Cortex of kidney (tissue), 1 donor: Measurements from ENCODE around the gene CDKN2AIPNL.
"Not testable (repeated sequence)": the region's sequence is repeated elsewhere in the genome, so short reads cannot be mapped to it uniquely, and the experiment has no call there.

ENCODE experiments used
- DNase-seq: peaks from one replicate; lab custom pipeline; 2025; lab: John Stamatoyannopoulos, UW

The CDKN2AIPNL gene

DNA sequence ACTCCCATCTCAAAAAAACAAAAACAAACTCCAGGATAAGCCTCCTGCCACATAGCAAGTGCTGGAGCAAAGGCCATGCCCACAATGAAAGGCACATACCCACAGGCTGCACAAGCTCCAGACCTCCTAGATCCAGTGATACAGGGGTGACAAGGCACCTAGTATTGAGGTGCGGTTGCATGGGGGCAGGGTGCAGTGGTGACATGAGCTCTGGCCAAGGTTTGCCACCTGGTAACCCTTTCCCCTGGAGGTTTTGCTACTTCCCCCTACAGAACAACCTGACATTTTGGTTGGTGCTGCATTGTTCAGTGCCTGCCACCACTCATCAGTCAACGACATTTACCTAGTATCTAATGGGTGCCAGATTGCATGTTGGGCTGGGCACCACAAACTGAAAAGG, 14.5 kb downstream of the CDKN2AIPNL start:
- DNase-seq: no peak

DNA sequence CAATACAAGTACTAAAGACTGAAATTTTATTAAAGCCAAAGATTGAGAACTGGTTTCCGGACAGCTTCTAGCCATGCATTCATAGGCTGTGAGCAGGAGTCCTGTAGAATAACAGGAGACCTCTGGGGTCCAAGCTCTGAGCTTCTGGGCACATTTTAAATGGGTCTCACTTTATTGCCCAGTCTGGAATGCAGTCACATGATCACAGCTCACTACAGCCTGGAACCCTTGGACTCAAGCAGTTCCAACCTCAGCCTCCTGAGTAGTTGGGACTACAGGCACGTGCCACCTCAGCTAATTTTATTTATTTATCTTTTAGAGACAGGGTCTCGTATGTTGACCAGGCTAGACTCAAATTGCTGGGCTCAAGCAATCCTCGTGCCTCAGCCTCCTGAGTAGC, 15.4 kb downstream of the CDKN2AIPNL start:
- no peak for DNase-seq

DNA sequence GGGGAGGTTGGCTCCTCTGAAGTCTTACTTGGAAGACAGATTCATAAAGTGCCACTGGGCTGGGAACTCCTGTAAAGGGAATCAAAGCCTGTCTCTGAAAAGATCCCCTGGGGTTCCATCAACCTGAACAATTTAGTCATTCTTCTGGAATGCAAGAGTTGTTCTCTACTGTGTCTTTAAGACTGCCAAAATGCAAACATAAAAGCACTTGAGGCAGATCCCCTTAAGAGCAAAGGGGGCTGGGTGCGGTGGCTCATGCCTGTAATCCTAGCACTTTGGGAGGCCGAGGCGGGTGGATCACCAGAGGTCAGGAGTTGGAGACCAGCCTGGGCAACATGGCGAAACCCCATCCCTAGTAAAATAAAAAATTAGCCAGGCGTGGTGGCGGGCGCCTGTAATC, 16.7 kb downstream of the CDKN2AIPNL start:
- DNase-seq: no peak

- no peak for DNase-seq
Observed at GRCh38 chr5:134392301-134392700, 19.4 kb downstream of the CDKN2AIPNL start.

GRCh38 chr5:134387443-134387842, 24.2 kb downstream of the CDKN2AIPNL start:
- DNase-seq: no peak

GRCh38 chr5:134383980-134384697, 27.5 kb downstream of the CDKN2AIPNL start:
- DNase-seq: no peak

GRCh38 chr5:134382204-134382603, 29.5 kb downstream of the CDKN2AIPNL start:
- DNase-seq: not testable (repeated sequence)

DNA sequence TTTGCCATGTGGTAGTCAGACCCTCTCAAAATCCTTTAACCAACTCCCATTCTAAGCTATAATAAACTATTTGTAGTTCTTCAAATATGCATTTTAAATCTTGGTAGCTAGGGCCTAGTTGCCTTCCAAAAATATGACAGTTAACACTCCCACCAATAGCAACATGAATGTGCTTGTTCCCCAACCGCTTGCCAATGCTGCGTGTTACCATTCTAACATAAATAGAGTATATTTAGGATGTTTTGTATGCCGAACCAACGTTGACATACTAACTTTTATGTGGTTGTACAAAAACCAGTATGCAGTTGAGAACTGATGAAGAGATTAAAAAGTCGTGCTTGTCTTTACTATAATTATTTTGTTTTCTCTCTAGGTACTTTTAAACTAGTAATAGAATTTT, 31.3 kb downstream of the CDKN2AIPNL start:
- no peak for DNase-seq

DNA sequence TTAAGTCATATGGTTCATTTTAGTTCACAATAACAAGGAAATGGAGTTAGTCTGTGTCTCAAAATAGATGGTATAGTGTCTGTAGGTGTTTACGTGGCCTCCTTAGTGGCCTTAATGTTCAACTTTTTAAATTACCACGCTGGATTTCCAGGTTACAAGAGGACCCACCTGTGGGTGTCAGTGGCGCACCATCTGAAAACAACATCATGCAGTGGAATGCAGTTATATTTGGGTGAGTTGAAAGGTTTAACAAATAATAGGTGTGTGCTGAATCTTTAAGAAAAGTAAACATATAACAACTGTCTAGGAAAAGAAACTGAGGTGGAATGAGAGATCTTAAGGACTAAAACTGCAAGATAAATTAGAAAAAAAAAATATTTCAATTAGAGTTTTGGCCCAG, 37.4 kb downstream of the CDKN2AIPNL start:
- no peak for DNase-seq

- not testable (repeated sequence) for DNase-seq
Observed at GRCh38 chr5:134373633-134374032, 38.0 kb downstream of the CDKN2AIPNL start.

DNA sequence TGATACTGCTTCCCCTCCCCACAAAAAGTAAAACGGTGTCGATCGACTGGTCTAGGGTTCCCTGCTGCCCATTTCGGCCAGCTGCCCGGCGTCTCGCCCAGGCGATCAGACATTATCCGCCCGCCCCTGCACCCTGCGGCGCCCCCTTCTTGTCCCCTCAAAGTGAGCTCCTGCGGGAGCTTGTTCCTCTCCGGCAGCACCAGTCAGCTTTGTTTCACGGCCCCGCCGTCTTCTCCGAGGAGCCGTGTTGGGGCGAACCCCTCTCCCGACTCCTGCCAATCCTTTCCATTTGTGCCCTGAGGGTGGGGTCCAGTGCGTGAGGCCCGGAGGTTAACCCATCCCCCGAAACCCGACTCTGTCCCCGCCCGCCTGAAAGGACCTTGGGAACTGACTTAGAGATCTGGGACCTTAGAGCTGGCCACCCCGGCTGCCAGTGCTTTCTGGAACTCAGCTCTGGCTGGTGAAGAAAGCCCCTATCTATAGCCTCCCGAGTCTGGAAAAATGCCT, 39.8 kb downstream of the CDKN2AIPNL start:
- no peak for DNase-seq

GRCh38 chr5:134370871-134371833, 40.5 kb downstream of the CDKN2AIPNL start, which contains the start of gene UBE2B:
TSS of gene UBE2B (plus strand) at chr5:134371569. CDS start at chr5:134371596, 27 bp downstream.
- peak; percentile 59 for DNase-seq

- no peak for DNase-seq
Observed at GRCh38 chr5:134370311-134370870, 41.3 kb downstream of the CDKN2AIPNL start.

DNA sequence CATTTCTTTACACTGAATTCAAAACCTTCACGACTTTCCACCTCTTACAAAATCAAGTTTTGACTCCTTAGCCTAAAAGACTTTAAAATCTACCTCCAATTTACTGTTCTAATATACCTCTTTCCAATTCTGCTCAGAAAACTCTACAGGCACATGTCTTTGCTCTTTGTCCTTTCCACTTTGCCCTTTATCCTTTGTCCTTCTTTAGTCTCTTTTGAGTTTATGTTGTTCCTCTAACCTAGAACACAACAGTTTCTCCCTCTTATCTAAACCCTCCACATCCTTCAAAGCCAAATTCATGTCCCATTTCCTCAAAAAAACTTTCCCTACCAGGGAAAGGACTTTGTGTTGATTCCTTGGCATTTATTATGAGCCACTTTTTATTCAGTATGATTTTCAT, 46.1 kb downstream of the CDKN2AIPNL start:
- DNase-seq: no peak

DNA sequence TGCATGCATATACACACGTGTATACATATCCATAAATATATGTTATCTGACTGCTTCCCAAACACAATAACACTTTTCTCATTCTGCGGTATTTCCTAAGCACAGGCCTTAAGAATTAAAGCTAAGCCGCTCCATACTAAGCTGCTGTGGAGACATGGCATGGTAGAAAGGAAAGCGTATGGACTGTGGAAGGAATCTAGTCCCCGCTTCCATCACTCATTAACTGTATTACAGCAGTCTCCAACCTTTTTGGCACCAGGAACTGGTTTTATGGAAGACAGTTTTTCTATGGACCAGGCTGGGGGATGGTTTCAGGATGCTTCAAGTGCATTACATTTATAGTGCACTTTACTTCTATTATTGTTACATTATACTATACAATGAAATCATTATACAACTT, 56.0 kb downstream of the CDKN2AIPNL start:
- DNase-seq: no peak
